Glomerular endothelial cell (primary cell): ENCODE results near the gene CRYBA2. TPM values are rescaled to one million over a fixed set of nuclear protein-coding genes. Genes with fewer than 3 reads are reported as not detected.
A peak's percentile ranks its signal among the peaks of the same experiment; 100 is the strongest.

Experiments used
- DNase-seq: peaks from one replicate; pipeline ENCODE4 v3.0.0-alpha.2; 2011; ENCODE audit warnings: low read depth, low spot score; ENCODE audit errors: extremely low read depth
- total RNA-seq: library from RNA; depleted of rRNA; stranded (reverse); fragments of >200 nt; gene quantifications from 2 replicates; pipeline ENCODE4 v1.2.3, GENCODE V29; 2015

The CRYBA2 gene
- total RNA-seq, 1 donor from 2014 or later = not detected

DNA sequence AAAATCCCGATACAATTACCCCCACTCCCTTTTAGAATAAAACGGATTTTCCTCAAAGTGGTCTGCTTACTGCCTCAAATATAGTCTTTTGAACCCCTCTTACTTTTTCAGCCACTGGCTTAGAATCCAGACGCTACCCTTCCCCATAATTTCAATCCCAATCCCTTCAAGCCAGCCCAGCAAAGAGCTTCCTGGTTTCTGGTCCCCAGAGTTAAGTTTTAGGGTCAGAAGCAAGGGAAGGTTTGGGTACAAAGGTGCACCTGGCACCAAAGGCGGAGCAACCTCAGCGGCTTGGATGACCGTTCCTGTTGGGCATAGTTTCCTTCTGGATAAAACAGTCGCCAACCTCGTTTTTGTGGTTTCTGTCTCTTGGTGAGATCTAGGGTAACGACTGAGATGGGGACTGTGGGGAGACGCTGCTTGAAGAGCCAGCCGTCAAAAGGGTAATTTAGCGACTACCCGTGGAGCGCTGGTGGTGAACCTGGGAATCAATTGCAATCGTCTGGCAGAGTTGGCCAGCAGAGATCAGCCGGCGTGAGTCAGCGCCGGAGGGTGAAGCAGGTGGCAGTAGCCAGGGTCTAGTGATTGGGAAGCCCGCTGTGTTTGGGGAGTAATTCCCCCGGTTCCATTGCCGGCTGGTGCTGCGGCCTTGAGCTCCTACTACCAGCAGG lies 9.8 kb downstream of the CRYBA2 start:
- DNase-seq = no peak

- DNase-seq = no peak
These were observed 10.5 kb downstream of the CRYBA2 start for GRCh38 chr2:218982586-218983262.

GRCh38 chr2:218981881-218982585 lies 11.2 kb downstream of the CRYBA2 start:
- DNase-seq = no peak

- DNase-seq = no peak
These were observed 11.8 kb downstream of the CRYBA2 start for GRCh38 chr2:218981390-218981880.

DNA sequence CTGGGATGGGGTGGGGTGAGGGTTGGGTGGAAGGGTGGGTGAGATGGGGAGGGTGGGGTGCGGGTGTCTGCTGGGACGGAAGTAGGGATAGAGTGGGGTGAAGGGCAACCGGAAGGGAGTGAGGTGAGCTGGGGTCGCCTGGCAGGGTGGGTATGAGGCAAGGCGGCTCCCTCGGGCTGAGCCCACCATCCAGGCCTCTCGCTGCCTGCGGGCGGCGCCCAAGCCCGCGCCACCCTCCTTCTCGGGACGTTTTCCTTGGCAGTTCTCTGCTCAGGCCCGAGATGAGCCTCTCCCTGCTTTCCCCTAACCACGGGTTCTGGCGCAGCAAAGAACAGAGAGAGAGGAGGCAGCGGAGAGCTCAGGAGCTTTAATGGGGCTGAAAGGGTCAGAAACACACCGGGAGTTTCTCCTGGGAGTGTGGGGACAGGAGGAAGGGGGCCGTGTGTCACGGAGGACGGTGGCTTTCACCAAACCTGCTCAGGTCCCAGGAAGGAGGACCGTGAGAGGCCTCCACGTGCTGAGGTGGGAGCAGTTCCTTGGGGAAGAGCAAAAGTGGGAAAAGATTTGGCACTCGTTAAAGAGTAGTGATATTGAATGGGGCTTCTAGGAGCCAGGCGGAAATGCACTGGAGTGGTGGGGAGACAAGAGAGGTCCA lies 12.4 kb downstream of the CRYBA2 start:
- no peak for DNase-seq

DNA sequence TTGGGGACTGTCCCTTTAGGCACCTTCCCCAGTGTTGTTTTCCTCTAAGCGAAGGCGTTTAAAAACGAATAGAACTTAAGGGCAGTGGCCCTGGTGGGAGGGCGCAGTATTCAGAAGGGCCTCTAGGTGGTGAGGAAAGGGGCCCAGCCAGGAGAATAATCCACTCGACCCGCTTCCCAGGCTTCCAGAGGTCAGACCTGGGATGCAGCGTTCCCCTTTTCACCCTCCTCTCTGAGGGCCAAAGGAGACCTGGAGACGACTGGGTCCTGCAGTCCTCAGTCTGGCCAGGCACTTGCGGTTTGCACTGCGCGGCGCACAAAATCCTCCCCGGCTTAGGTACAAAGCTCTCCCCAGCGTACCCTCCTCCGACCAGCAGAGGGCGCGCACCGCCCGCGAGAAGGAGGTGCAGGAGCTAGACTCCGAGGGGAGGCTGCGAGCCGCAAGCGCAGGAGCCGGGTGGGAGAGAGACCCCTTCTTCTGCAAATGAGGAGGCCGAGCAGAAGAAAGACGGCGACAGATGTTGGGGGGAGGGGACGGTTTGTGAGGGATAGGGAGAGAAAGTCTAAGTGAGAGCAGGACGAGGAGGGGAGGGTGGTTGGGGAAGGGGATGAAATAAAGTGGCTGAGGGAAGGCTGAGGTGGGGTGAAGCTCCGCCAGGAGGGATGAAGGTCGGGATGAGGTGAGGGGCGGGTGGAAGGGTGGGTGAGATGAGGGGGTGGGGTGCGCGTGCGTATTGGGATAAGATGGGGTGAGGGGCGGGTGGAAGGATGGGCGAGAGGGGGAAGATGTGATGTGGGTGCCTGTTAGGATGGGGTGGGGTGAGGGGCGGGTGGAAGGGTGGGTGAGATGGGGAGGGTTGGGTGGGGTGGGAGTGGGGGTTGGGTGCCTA lies 13.1 kb downstream of the CRYBA2 start:
- DNase-seq = peak; percentile 23

DNA sequence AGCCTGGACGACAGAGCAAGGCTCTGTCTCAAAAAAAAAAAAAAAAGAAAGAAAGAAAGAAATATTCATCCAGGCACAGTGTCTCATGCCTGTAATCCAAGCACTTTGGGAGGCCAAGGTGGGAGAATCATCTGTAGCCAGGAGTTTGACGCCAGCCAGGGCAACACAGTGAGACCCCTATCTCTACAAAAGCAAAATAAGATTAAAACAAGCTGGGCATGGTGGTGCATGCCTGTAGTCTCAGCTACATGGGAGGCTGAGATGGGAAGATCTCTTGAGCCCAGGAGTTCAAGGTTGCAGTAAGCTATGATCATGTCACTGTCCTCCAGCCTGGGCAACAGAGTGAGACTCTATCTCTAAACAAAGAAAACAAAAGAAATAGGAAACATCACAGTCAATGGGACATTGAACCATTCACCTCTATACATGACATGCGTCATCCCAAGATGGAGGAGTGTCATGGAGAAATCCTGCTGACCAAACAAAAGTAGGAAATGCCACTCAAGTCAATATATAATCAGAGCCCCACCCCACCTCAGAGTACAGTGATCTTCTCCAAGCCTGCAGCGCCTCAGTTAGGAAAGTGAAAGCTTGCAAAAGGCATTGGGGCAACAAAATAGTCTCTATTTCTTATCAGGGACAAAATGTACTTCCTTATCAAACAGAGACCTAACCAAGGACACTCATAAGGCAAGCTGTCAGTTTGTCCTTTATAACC lies 18.0 kb downstream of the CRYBA2 start:
- no peak for DNase-seq

GRCh38 chr2:218970894-218971293 lies 22.3 kb downstream of the CRYBA2 start:
- no peak for DNase-seq

DNA sequence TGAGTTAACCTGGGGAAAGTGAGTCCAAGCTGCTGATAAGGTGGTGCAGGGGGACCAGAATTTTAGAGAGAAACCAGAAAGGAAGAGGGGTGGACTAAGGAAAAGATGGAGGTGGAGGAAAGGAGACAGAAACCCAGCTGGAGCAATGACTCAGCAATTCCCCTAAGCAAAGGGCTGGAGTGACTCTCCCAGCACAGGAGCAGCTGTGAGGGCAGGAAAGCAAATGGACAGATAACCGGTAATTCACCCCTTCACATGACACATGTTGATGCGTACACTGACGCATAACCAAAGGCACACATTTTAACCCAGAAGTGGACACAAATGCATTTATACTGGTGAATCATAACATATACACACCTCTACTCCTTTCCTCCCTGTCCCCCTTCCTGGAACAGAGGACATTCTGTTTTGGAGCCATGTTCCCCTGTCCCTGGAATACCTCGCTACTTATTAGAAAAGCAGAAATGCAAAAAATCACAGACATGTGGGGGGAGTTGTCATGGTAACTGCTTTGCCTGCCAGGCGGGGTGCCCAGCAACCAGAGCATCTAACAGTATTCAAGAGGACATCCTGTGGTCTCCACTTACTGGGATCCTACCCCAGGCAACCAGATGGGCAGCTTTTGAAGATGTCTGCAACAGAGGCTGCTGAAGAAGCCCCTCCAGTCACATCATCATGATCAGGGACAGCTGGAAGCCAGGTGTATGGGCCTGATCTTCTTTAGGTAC lies 29.0 kb downstream of the CRYBA2 start:
- no peak for DNase-seq

DNA sequence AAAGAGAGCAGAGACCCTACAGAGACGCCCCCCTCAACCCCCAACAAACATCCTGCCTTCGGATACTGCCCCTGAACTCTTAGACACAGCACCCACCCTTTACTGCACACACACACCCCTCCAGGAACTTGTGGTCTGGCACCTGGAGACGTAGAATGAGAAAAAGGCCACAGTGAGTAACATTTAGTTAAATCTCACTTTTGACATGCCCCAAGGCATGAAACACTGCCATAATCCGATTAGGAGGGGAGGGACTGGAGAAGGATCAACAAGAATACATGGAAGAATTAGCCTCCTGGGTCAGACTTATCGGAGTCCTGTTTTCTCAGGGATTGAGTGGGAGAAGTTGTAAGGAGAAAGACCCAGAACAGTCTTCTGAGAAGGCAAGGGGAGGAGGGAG lies 29.6 kb downstream of the CRYBA2 start:
- DNase-seq = no peak

DNA sequence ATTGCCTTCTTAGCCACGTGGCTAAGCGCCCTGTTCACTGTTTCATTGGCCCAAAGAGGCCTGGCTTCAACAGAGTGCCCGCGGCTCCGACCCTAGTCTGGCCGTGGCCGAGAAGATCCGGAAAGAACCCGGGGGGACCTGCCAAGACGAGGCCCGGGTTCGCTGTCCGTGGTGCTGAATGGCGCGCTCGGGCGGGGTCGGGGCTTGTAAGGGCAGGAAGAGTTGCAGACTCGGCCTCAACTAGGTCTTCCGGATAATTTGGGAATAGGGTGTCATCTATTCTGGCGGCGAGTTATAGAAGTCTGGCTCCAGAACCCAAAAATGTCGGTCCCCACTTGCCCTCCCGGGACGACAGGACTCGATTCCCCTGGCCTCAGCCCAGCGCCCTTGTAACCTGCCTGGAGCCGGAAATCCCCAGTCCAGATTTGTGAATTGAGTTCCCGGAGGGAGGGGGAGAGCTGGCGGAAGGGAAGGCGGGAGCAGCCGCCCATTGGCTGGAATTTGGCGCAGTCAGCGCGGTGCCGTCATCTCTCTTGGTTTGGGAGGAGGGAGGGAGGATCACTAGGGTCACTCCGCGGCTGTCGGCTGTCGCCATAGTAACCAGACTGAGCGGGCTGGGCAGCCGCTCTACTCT lies 30.2 kb downstream of the CRYBA2 start:
- DNase-seq = no peak

GRCh38 chr2:218961651-218962570 lies 31.3 kb downstream of the CRYBA2 start:
- no peak for DNase-seq

DNA sequence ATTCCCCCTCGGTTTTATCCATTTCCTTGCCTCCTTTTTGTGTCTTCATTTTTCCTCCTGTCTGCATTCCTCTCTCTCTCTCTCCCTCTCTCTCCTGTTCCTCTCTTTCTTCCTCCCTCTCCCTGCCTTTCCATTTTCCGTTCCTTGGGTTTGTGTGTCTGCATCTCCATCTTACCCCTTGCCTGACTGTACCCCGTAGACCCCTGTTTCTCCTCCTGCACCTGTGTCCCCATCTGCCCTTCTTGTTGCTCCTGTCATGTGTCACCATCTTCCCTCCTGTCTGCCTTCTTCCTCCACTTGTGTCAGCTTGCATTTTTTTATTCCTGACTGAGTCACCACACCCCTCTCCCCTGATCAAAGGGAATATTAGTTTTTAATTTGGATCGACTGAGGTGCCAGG lies 32.0 kb downstream of the CRYBA2 start:
- no peak for DNase-seq

DNA sequence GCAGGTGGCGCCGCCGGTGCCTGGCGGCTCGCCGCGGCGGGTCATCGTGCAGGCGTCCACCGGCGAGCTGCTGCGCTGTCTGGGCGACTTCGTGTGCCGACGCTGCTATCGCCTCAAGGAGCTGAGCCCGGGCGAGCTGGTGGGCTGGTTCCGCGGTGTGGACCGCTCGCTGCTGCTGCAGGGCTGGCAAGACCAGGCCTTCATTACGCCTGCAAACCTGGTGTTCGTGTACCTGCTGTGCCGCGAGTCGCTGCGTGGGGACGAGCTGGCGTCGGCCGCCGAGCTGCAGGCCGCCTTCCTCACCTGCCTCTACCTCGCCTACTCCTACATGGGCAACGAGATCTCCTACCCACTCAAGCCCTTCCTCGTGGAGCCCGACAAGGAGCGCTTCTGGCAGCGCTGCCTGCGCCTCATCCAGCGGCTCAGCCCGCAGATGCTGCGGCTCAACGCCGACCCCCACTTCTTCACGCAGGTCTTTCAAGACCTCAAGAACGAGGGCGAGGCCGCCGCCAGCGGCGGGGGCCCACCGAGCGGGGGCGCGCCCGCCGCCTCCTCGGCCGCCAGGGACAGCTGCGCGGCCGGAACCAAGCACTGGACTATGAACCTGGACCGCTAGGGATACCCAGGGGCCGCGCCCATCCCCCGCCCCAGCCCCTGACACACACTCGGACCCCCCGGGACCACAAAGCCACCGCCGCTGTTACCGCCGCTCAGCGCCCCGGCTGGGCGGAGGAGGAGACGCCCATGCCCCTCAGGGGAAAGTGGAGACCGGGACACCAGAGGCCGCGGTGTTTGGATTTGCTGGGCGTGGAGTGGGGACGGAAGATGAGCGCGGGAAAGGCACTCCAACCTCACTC lies 32.7 kb downstream of the CRYBA2 start:
- DNase-seq = no peak

DNA sequence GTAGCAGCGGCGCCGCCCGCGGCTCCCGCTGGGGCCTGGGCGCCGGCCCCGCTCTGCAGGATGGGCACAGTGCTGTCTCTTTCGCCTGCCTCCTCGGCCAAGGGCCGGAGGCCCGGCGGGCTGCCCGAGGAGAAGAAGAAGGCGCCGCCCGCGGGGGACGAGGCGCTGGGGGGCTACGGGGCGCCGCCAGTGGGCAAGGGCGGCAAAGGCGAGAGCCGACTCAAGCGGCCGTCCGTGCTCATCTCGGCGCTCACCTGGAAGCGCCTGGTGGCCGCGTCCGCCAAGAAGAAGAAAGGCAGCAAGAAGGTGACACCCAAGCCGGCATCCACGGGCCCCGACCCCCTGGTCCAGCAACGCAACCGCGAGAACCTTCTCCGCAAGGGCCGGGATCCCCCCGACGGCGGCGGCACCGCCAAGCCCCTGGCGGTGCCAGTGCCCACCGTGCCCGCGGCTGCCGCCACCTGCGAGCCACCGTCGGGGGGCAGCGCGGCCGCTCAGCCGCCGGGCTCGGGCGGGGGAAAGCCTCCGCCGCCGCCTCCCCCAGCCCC lies 33.4 kb downstream of the CRYBA2 start:
- DNase-seq = no peak

GRCh38 chr2:218959141-218959731 lies 34.0 kb downstream of the CRYBA2 start, which contains the start of gene CDK5R2:
Gene CDK5R2, plus strand, starts transcription at chr2:218959666. Its CDS starts 155 bp downstream, at chr2:218959821.
- DNase-seq = peak; percentile 16
